Nucleus accumbens (tissue), 56 donors: ENCODE measurements around the gene NCOA5.

ENCODE experiments used
- DNase-seq, 56 donors: peaks; one replicate each; lab custom pipeline; 2025; lab: John Stamatoyannopoulos, UW

The NCOA5 gene

DNA sequence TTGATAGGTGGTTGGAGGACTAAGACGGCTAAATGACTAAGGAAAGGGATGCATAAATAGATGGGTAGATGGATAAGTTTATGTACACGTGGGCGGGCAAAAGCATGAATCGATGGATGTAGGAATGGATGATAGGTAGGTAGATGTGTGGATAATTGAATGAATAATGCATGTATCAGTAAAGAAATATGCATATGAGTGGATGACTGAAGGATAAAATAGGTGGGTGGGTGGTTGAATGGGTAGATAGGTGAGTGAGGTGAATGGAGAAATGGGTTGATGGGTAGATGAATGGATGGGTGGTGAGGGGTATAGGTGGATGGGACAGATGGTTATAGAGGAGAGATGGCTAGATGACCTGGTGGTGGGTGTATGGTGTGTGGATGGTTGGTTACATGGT is 40.6 kb downstream of the NCOA5 start:
- DNase-seq, result no peak

GRCh38 chr20:46047821-46048220 is 41.9 kb downstream of the NCOA5 start:
- no peak for DNase-seq

- no peak for DNase-seq
These were observed 43.0 kb downstream of the NCOA5 start for GRCh38 chr20:46046588-46047310.

DNA sequence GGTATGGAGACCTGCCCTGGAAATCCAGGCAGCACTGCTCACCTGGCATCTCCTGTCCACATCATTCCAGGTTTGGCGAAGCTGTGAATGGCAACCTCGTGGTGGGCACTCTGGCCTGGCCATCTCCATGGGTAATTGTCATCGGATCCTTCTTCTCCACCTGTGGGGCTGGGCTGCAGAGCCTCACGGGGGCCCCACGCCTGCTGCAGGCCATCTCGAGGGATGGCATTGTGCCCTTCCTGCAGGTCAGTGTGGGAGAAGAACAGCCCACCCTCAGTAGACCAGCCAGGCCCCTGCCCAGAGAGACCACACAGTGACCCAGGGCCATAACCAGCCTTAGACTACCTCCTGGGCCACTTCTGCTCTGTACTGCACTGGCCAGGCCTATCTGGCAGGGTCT is 44.9 kb downstream of the NCOA5 start:
- DNase-seq, result no peak

DNA sequence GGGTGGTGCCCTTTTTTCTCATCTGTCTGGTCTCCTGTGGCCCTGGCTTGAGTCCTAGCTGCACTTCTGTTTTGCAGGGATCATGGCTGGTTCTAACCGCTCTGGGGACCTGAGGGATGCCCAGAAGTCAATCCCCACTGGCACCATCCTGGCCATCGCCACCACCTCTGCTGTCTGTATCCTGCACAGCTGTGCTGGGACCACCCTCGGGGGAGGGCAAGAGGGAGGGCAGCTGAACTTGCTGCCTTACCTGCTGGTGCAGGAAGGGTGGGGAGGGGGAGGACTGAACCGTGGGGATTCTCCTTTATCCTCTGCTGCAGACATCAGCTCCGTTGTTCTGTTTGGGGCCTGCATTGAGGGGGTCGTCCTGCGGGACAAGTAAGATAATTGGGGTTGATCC is 46.2 kb downstream of the NCOA5 start:
- no peak for DNase-seq

GRCh38 chr20:46040902-46041535 is 48.7 kb downstream of the NCOA5 start:
- peak in 3 of 56 donors; percentile 4 to 55 (median 12) for DNase-seq

- no peak for DNase-seq
These were observed 52.7 kb downstream of the NCOA5 start for GRCh38 chr20:46037036-46037435.

- no peak for DNase-seq
These were observed 53.4 kb downstream of the NCOA5 start for GRCh38 chr20:46036370-46036769.

- DNase-seq, result peak in 15 of 56 donors; percentile 9 to 55 (median 32)
These were observed 54.0 kb downstream of the NCOA5 start for GRCh38 chr20:46035713-46036112.

DNA sequence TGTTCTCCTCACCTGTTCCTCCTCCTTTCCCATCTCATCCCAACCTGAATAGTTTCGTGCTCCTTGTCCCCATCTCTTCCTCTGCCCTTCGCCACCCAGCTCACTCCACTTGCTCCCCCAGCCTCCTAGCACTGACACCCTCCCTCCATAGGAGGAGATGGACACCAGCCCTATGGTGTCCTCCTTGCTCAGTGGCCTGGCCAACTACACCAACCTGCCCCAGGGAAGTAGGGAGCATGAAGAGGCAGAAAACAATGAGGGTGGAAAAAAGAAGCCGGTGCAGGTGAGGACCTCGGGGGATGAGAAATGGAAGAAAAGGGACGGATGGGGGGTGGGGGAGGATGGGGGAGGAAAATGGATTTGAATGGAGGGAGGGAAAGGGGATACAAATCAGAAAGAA is 54.5 kb downstream of the NCOA5 start:
- no peak for DNase-seq

- no peak for DNase-seq
These were observed 55.7 kb downstream of the NCOA5 start for GRCh38 chr20:46034039-46034438.

DNA sequence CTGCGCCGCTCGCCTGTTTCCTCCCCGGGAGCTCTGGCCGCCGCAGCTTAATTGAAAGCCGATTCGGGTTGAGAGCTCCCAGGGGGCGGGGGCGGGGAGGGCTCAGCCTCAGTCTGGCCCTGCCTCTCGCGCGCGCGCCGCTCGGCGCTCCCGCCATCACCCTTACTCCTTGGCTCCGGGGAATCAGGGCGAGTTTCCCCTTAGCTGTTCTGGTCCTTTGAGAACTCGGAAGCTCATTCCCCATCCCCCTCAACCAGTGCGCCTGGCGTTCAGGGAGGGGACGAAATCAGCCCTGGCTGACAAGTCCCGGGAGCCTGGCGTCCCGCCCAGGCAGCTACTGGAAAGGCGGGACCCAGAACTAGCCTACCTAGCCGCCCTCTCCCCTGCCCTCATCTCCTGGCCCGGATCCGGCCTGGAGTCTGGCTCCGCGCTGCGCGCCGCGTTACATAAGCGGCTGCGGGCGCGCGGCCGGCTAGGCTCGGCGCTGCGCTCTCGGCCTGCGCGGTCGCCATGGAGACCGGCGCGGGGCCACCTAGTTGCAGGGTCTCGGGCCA is 58.0 kb downstream of the NCOA5 start:
- peak in 31 of 56 donors; percentile 15 to 73 (median 41) for DNase-seq

DNA sequence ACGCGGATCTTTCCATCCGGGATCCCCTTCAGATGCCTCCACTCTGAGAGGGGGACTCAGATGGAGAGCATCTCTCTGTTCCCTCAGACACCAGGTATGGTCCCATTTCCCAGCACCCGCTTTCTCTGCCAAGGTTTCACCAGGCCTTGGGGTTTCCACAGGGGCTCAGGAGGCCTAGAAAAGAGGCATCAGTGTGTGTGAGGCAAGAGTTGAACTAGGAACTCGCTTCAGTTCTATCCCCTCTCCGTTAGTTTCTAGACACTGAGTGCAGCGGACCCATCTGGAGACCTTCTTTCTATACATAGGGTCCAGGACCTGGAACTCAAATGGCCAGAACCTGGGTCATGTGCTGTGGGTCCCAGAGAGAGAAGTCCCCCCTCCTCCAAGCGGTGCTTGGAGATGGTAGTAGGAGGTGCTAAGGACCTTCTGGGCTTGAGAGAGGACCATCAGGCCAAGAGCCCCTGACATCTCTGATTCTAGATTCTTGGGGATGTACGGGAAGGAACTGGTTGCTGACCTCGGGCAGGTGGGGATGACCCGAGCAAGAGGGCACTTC is 58.7 kb downstream of the NCOA5 start:
- no peak for DNase-seq

GRCh38 chr20:46030284-46031013 is 59.3 kb downstream of the NCOA5 start:
- DNase-seq, result peak in 5 of 56 donors; percentile 7 to 29 (median 16)

- peak in 27 of 56 donors; percentile 15 to 81 (median 36) for DNase-seq
These were observed 60.9 kb downstream of the NCOA5 start, which contains the start of gene SLC12A5 for GRCh38 chr20:46028772-46029371. Gene SLC12A5, plus strand, starts transcription at chr20:46029215. Its CDS starts 130 bp downstream, at chr20:46029345.

DNA sequence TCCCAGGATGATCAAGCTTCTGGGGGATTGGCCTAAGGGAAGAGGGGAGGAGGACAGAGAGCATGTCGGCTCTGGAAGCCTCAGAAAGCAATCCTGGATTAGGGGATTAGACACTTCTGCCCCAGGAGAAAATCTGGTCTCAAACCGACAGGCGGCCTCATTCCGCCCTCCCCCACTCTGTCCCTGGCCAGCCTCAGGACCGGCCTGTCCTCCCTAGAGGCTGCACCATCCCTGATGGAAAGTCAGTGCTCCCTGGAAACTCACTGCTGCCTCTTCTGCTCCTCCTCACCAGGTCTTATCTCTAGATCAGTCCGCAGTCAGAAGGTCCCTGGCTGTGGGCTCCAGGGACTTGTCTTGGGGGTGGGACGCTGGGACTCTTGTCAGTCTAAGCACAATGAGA is 61.7 kb downstream of the NCOA5 start:
- DNase-seq, result no peak

DNA sequence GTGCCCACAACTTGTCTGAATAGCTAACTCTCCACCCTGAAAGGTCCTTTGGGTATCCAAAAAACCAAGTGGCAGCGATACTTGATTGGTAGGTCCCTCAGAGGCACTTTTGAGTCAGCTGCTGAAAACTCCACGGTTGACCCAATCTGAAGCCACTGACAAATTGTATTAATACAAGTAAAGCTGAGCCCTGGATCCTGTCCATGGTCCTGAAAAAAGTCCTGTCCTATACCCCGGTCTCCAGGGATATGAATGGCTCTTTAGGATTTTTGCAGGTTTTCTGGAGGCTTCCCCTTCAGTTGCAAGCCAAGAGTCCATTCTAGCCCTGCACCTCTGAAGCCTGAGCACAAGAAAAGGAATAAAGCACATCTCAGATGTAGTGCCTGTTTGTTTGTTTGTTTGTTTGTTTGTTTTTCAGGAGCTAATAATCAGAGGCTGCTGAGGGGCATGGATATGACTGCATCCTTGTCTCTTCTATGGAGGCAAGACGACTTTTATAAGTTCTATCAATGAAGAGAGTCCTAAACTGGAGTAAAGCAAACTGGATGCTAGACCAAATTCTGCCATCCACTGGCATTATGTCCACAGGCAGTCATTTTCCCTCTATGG is 62.4 kb downstream of the NCOA5 start:
- peak in 1 of 56 donors; percentile 21 for DNase-seq

DNA sequence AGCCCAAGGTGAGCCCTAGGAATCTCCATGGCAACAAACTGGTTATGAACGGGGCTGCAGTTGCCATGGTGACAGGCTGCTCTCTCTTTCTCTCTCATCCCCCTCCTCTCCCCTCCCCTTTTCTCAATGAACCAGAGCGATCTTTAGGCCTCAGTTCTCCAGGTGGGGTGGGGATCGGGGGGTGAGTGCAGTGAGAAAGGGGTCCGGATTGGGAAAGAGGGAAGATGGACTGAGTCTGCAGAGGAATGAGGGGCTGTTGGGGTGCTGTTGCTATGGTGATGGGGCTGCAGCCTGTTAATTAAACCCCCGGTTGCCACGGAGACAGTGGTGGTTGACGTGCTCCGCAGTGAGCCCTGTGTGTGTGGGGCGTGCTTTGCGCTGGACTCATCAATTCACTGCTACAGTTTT is 64.4 kb downstream of the NCOA5 start:
- peak in 20 of 56 donors; percentile 17 to 72 (median 46) for DNase-seq

DNA sequence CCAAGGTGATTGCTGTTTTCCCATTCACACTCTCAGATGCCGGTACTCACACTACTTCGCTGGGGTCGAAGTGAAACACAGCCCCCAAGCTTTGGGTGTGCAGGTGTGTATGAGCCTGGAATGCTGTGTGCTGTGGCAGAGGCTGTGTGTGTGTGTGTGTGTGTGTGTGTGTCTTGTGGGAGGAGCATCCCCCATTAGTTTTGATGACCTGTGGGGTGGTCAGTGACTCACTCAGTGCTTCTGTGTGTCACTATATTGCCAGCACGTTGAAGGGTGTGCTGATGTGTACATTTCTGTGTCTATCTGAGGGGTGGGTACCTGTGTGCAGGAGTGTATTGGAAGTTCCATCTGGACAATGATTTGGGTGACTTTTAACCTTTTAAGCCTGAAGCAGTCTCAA is 65.8 kb downstream of the NCOA5 start:
- no peak for DNase-seq

DNA sequence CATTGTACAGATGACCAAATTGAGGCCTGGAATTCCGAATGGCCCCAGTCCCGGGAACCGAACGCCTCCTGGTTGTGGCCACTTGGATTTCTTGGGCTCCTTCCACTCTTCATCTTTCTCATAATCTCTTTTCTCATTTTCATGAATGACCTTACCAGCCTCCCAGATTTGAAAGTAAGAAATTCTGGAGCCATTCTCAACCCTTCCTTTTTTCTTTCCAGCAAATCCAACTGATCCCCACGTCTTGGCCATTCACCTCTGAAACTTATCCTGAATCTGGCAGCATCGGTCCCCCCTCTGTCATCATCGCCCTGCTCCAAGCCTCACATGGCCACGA is 66.6 kb downstream of the NCOA5 start:
- DNase-seq, result no peak
